Pons (tissue), 1 donor: ENCODE measurements around the gene LRG1.

Experiments used
- DNase-seq: peaks from one replicate; pipeline ENCODE4 v3.0.0-alpha.2; 2016; ENCODE audit warnings: low spot score

Gene LRG1

DNA sequence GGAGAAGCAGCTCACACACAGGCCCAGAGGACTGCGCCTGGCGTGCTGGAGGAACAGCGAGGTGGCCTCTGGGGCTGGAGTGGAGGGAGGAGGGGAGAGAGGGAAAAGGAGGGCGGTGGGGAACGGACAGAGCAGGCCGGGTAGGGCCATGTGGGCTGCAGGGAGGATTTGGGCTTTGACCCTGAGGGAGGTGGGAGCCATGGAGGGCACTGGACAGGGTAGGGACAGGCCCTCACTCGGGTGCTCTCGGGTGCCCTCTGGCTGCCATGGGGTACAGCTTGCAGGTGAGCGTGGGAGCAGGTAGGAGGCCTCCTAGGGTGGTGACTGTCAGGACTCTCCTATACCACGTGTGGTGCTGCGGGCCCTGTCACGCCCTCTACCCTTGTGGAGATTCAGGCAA lies 44.4 kb downstream of the LRG1 start:
- DNase-seq: no peak

DNA sequence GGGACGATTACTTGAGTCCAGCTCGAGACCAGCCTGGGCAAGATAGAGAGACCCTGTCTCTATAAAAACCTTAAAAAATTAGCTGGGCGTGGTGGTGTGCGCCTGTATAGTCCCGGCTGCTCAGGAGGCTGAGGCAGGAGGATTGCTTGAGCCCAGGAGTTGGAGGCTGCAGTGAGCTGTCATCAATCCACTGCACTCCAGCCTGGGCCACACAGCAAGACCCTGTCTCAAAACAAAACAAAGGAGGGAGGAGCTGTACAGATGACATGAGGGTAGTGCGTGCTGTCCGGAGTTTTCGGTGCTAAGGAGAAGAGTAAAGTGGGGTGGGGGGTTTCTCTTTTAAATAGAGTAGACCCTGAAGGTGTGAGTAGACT lies 45.2 kb downstream of the LRG1 start:
- DNase-seq: no peak

DNA sequence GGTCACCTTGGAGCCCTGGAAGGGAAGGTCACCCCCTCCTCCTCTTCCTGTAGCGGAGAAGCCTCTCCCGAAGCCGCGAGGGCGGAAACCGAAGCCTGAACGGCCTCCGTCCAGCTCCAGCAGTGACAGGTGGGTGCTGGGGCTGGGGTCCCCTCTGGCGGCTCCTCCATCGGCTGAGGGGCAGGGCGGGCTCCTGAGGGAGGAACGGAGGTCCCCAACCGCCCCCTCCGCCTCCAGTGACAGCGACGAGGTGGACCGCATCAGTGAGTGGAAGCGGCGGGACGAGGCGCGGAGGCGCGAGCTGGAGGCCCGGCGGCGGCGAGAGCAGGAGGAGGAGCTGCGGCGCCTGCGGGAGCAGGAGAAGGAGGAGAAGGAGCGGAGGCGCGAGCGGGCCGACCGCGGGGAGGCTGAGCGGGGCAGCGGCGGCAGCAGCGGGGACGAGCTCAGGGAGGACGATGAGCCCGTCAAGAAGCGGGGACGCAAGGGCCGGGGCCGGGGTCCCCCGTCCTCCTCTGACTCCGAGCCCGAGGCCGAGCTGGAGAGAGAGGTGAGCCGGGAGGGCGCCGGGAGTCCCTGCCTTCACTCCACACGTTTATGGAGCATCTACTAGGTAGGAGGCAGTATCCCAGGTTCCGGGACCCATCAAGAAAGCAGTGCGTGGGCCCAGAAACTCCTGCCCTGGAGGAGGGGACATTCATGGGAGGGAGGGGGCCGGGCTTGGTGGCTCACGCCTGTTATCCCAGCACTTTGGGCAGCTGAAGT lies 45.7 kb downstream of the LRG1 start:
- DNase-seq: no peak

DNA sequence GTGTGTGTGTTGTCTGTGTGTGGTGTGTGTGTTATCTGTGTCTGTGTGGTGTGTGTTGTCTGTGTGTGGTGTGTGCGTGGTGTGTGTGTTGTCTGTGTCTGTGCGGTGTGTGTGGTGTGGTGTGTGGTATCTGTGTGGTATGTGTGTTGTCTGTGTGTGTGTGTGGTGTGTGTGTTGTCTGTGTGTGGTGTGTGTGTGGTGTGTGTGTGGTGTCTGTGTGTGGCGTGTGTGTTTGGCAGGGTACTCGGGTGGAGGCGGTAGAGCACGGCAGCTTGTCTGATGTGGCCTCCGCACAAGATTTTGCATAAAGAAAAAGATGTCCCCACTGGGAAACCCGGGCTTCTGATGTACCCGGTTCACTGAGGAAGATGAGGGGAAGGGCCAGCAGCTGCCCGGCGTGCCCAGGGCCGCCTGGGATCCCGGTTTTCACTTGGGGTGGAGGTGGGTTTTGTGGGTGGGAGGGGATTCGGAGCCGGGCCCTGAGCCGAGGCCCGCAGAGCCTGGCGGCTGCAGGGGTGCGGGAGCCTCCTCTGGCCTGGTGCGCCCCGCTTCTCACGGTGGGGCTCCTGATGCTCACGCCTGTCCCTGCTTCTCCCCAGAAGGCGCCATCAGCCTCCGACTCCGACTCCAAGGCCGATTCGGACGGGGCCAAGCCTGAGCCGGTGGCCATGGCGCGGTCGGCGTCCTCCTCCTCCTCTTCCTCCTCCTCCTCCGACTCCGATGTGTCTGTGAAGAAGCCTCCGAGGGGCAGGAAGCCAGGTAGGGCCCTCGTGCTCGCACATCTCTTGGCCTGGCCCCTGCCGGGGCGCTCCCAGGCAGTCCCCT lies 46.5 kb downstream of the LRG1 start:
- DNase-seq: no peak

DNA sequence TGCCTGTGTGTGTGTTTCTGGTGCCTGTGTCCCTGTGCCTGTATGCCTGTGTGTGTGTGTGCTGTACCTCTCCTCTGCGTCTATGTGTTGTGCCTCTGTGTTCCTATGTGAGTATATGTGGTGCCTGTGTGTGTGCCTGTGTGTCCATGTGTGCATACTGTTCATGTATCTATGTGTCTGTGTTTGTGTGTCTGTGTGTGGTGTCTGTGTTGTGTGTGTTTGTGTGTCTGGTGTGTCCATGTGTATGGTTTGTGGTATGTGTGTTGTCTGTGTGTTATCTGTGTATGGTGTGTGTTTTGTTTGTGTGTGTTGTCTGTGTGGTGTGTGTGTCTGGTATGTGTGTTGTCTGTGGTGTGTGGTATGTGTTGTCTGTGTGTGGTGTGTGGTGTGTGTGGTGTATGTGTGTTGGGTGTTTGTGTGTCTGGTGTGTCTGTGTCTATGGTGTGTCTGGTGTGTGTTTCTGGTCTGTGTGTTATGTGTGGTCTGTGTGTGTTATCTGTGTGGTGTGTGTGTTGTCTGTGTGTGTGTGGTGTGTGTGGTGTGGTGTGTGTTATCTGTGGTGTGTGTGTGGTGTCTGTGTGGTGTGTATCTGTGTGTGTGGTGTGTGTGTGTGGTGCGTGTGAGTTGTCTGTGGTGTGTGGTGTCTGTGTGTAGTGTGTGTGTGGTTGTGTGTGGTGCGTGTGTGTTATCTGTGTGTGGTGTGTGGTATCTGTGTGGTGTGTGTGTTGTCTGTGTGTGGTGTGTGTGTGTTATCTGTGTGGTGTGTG lies 47.3 kb downstream of the LRG1 start:
- no peak for DNase-seq

DNA sequence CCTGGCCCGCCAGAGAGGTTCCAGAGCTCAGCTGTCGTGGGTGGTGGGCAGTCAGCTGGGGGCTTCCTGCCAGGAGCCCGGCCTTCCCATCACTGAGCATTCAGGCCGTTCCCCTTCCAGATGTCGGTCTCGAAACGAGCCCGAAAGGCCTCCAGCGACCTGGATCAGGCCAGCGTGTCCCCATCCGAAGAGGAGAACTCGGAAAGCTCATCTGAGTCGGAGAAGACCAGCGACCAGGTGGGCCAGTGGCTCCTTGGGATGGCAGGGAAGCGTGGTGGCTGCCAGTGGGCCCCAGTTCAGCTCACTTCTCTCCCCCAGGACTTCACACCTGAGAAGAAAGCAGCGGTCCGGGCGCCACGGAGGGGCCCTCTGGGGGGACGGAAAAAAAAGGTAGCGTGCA lies 48.4 kb downstream of the LRG1 start:
- DNase-seq: no peak

DNA sequence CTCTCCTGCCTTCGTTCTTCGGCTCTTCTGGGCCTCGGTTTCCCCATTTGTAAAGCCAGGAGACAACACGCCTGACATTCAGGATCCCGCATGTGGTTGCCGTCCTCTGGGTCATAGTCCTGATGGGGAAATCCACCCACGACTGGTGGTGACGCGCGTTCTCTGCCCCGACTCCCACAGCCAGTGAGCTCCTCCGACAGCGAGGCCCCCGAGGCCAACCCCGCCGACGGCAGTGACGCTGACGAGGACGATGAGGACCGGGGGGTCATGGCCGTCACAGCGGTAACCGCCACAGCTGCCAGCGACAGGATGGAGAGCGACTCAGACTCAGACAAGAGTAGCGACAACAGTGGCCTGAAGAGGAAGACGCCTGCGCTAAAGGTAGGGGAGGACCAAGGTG lies 51.3 kb downstream of the LRG1 start:
- DNase-seq: no peak

DNA sequence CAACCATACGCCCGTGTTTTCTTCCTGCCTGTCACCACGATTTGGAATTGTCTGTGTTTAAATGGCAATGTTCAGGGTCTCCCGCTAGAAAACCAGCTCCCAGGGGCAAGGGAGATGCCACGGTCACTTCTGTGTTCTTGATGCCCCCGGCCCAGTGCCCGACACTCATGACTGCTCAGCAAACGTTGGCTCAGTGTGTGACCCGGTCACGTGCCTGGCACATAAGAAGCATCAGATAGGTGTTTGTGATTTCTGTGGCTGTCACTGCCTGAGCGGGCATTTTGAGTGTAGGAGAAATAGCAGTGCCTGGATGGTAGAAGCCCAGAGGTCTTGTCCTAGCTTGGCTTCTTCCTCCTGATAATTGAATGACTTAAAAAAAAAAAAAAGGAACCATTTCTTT lies 52.3 kb downstream of the LRG1 start:
- DNase-seq: no peak
